Activated naive CD8-positive, alpha-beta T cell treated with anti-CD3 and anti-CD28 coated beads, Interleukin-2, amount 10 ng/mL, durations not matched to agents 7 days and 5 days (primary cell): ENCODE data around the gene CNPY4. TPM values are rescaled to one million over a fixed set of nuclear protein-coding genes. Genes with fewer than 3 reads are reported as not detected.
A peak's percentile ranks its signal among the peaks of the same experiment; 100 is the strongest.

Experiments used
- ATAC-seq: fragments of 150-1000 bp; cut with Tn5 transposase; one replicate; pipeline ENCODE4 v1.10.0; 2021; ENCODE audit warnings: low read depth, moderate library complexity
- POLR2A ChIA-PET: fragments of 350-600 bp; sonication (Branson Sonifier 250); formaldehyde crosslinking; loops from one replicate; lab custom pipeline; 2021; ENCODE audit warnings: antibody characterized with exemption; lab: Charles Lee
- DNase-seq: peaks from one replicate; pipeline ENCODE4 v3.0.0; 2021
- H3K27ac Mint-ChIP-seq: one replicate; pipeline ENCODE4 v1.8.0; 2022; ENCODE audit warnings: mild to moderate bottlenecking, mixed read lengths
- H3K27me3 Mint-ChIP-seq: one replicate; pipeline ENCODE4 v1.8.0; 2022; ENCODE audit warnings: mild to moderate bottlenecking, moderate library complexity, mixed read lengths
- H3K36me3 Mint-ChIP-seq: one replicate; pipeline ENCODE4 v1.8.0; 2021; ENCODE audit warnings: mild to moderate bottlenecking, mixed read lengths
- H3K4me1 Mint-ChIP-seq: one replicate; pipeline ENCODE4 v1.8.0; 2021; ENCODE audit warnings: mixed read lengths
- H3K4me3 Mint-ChIP-seq: one replicate; pipeline ENCODE4 v1.8.0; 2022; ENCODE audit warnings: mild to moderate bottlenecking, moderate library complexity, mixed read lengths
- H3K9me3 Mint-ChIP-seq: one replicate; pipeline ENCODE4 v1.8.0; 2021; ENCODE audit warnings: mixed read lengths
- total RNA-seq, 2 experiments: library from RNA; stranded (reverse); gene quantifications; one replicate each; pipeline ENCODE4 v1.2.3, GENCODE V29; 2021

The CNPY4 gene
- total RNA-seq, 2 experiments from 2014 or later = 52.4 to 58.3 TPM

GRCh38 chr7:100087055-100087750 lies 32.2 kb upstream of the CNPY4 start:
- Mint-ChIP-seq H3K27ac (no peak overlapping the region), H3K4me1 (peaks cover 26% of the 10 kb centered on the region), H3K36me3 (peaks cover 7% of the 10 kb centered on the region), H3K27me3 (peaks cover 10% of the 10 kb centered on the region), H3K9me3 (no peaks in the 10 kb centered on the region), H3K4me3 (peak overlapping the region; percentile 4)
- no peak for DNase-seq
- POLR2A ChIA-PET = no interaction called here
- ATAC-seq = no peak

- Mint-ChIP-seq H3K36me3 (peaks cover 16% of the 10 kb centered on the region), H3K27ac (peak overlapping the region; percentile 92), H3K9me3 (no peaks in the 10 kb centered on the region), H3K4me1 (peaks cover 18% of the 10 kb centered on the region), H3K27me3 (peaks cover 6% of the 10 kb centered on the region), H3K4me3 (peak overlapping the region; percentile 89)
- ATAC-seq (no peak), DNase-seq (no peak)
- POLR2A ChIA-PET = interaction anchor here (0.8 to 3.7 kb wide), 7 partner anchors 9 to 341 kb away, joined by 3 to 57 read pairs (median 4); partner anchors contain the start of genes AP4M1, MBLAC1, MCM7 and MEPCE
Measured at GRCh38 chr7:100088095-100088620, 31.3 kb upstream of the CNPY4 start.

- peak within 1 kb of the TSS; percentile 92 for H3K27ac Mint-ChIP-seq
- H3K36me3 Mint-ChIP-seq = peaks cover 19% of the 10 kb centered on the region
- H3K4me1 Mint-ChIP-seq = peaks cover 18% of the 10 kb centered on the region
- POLR2A ChIA-PET = interaction anchor here (0.8 to 3.7 kb wide), 7 partner anchors 9 to 340 kb away, joined by 3 to 57 read pairs (median 4); partner anchors contain the start of genes AP4M1, MBLAC1, MCM7 and MEPCE
- H3K9me3 Mint-ChIP-seq = no peaks in the 10 kb centered on the region
- H3K4me3 Mint-ChIP-seq = peak within 1 kb of the TSS; percentile 89
- H3K27me3 Mint-ChIP-seq = peaks cover 2% of the 10 kb centered on the region
- DNase-seq = peak; percentile 95
- peak; percentile 69 for ATAC-seq
Measured at GRCh38 chr7:100088621-100089457, 30.6 kb upstream of the CNPY4 start, which contains the start of gene COPS6. Gene COPS6 (plus strand): TSS chr7:100088969. CDS start chr7:100088991, 22 bp downstream.

GRCh38 chr7:100089458-100090196 lies 29.8 kb upstream of the CNPY4 start:
- DNase-seq = no peak
- peak overlapping the region; percentile 92 for H3K27ac Mint-ChIP-seq
- POLR2A ChIA-PET = interaction anchor here (0.7 to 3.7 kb wide), 8 partner anchors 8 to 340 kb away, joined by 3 to 57 read pairs (median 4); partner anchors contain the start of genes AP4M1, MCM7, MEPCE and ZCWPW1
- H3K27me3 Mint-ChIP-seq = peaks cover 2% of the 10 kb centered on the region
- H3K9me3 Mint-ChIP-seq = no peaks in the 10 kb centered on the region
- H3K4me1 Mint-ChIP-seq = peaks cover 18% of the 10 kb centered on the region
- H3K36me3 Mint-ChIP-seq = peaks cover 22% of the 10 kb centered on the region
- H3K4me3 Mint-ChIP-seq = peak overlapping the region; percentile 89
- no peak for ATAC-seq

- H3K4me1 Mint-ChIP-seq = peaks cover 20% of the 10 kb centered on the region
- no peak for ATAC-seq
- no peaks in the 10 kb centered on the region for H3K9me3 Mint-ChIP-seq
- H3K4me3 Mint-ChIP-seq = no peak overlapping the region
- H3K27me3 Mint-ChIP-seq = no peaks in the 10 kb centered on the region
- POLR2A ChIA-PET = interaction anchor here (1.0 to 3.7 kb wide), 3 partner anchors 10 to 38 kb away, joined by 3 to 57 read pairs (median 3); partner anchors contain the start of genes AP4M1 and MCM7
- peak overlapping the region; percentile 63 for H3K27ac Mint-ChIP-seq
- DNase-seq = no peak
- peaks cover 31% of the 10 kb centered on the region for H3K36me3 Mint-ChIP-seq
Measured at GRCh38 chr7:100090527-100091410, 28.7 kb upstream of the CNPY4 start.

GRCh38 chr7:100091411-100092181 lies 27.8 kb upstream of the CNPY4 start:
- ATAC-seq (no peak), DNase-seq (no peak)
- H3K27ac Mint-ChIP-seq = peak overlapping the region; percentile 3
- no peak overlapping the region for H3K4me3 Mint-ChIP-seq
- POLR2A ChIA-PET = interaction anchor here (1.5 to 3.7 kb wide), 2 partner anchors 9 to 10 kb away, joined by 9 to 57 read pairs; partner anchors contain the start of genes AP4M1 and MCM7
- H3K36me3 Mint-ChIP-seq = peaks cover 31% of the 10 kb centered on the region
- no peaks in the 10 kb centered on the region for H3K9me3 Mint-ChIP-seq
- H3K4me1 Mint-ChIP-seq = peaks cover 22% of the 10 kb centered on the region
- no peaks in the 10 kb centered on the region for H3K27me3 Mint-ChIP-seq

- no peak for DNase-seq
- H3K27me3 Mint-ChIP-seq = no peaks in the 10 kb centered on the region
- no peak overlapping the region for H3K27ac Mint-ChIP-seq
- H3K4me1 Mint-ChIP-seq = peaks cover 28% of the 10 kb centered on the region
- no peak for ATAC-seq
- H3K36me3 Mint-ChIP-seq = peaks cover 41% of the 10 kb centered on the region
- no peaks in the 10 kb centered on the region for H3K9me3 Mint-ChIP-seq
- POLR2A ChIA-PET = interaction anchor here (0.8 to 1.5 kb wide), 2 partner anchors 8 to 43 kb away, joined by 3 to 9 read pairs; partner anchors contain the start of genes AP4M1, MCM7 and ZSCAN21
- H3K4me3 Mint-ChIP-seq = no peak overlapping the region
Measured at GRCh38 chr7:100093054-100093453, 26.4 kb upstream of the CNPY4 start.

GRCh38 chr7:100093498-100093897 lies 25.9 kb upstream of the CNPY4 start:
- POLR2A ChIA-PET = interaction anchor here (0.8 kb wide), 1 partner anchor 44 kb away, joined by 3 read pairs; the partner anchor contains the start of gene ZSCAN21
- DNase-seq (no peak), ATAC-seq (no peak)
- H3K36me3 Mint-ChIP-seq = peaks cover 45% of the 10 kb centered on the region
- H3K27ac Mint-ChIP-seq = no peak overlapping the region
- H3K4me1 Mint-ChIP-seq = peaks cover 29% of the 10 kb centered on the region
- no peaks in the 10 kb centered on the region for H3K27me3 Mint-ChIP-seq
- H3K4me3 Mint-ChIP-seq = no peak overlapping the region
- no peaks in the 10 kb centered on the region for H3K9me3 Mint-ChIP-seq

GRCh38 chr7:100093925-100094486 lies 25.4 kb upstream of the CNPY4 start:
- Mint-ChIP-seq H3K27me3 (no peaks in the 10 kb centered on the region), H3K4me3 (no peak overlapping the region), H3K9me3 (no peaks in the 10 kb centered on the region), H3K27ac (no peak overlapping the region), H3K4me1 (peaks cover 34% of the 10 kb centered on the region), H3K36me3 (peaks cover 50% of the 10 kb centered on the region)
- no peak for DNase-seq
- POLR2A ChIA-PET = no interaction called here
- no peak for ATAC-seq

GRCh38 chr7:100095289-100095688 lies 24.1 kb upstream of the CNPY4 start:
- no peak overlapping the region for H3K4me3 Mint-ChIP-seq
- peaks cover 58% of the 10 kb centered on the region for H3K36me3 Mint-ChIP-seq
- no peaks in the 10 kb centered on the region for H3K27me3 Mint-ChIP-seq
- ATAC-seq (no peak), DNase-seq (no peak)
- H3K27ac Mint-ChIP-seq = no peak overlapping the region
- H3K9me3 Mint-ChIP-seq = no peaks in the 10 kb centered on the region
- peaks cover 38% of the 10 kb centered on the region for H3K4me1 Mint-ChIP-seq
- POLR2A ChIA-PET = interaction anchor here (1.1 to 1.7 kb wide), 2 partner anchors 13 to 45 kb away, joined by 3 to 4 read pairs; no protein-coding TSS in a partner anchor

- H3K4me1 Mint-ChIP-seq = peaks cover 34% of the 10 kb centered on the region
- ATAC-seq (no peak), DNase-seq (no peak)
- peaks cover 61% of the 10 kb centered on the region for H3K36me3 Mint-ChIP-seq
- peak overlapping the region; percentile 25 for H3K27ac Mint-ChIP-seq
- POLR2A ChIA-PET = interaction anchor here (1.1 to 1.7 kb wide), 2 partner anchors 14 to 45 kb away, joined by 3 to 4 read pairs; no protein-coding TSS in a partner anchor
- H3K9me3 Mint-ChIP-seq = no peaks in the 10 kb centered on the region
- H3K27me3 Mint-ChIP-seq = no peaks in the 10 kb centered on the region
- no peak overlapping the region for H3K4me3 Mint-ChIP-seq
Measured at GRCh38 chr7:100095704-100096103, 23.7 kb upstream of the CNPY4 start.
